Muscle layer of duodenum (tissue), 2 donors: ENCODE results near the gene XAB2.
"Not testable (repeated sequence)": the region's sequence is repeated elsewhere in the genome, so short reads cannot be mapped to it uniquely, and the experiment has no call there.

Experiments
- H3K27ac ChIP-seq: one replicate; pipeline ENCODE4 v1.7.0; 2013; ENCODE audit warnings: mild to moderate bottlenecking, low read length
- H3K27me3 ChIP-seq: one replicate; pipeline ENCODE4 v1.7.0; 2013; ENCODE audit warnings: low read depth, mild to moderate bottlenecking, control low read depth, low read length
- H3K36me3 ChIP-seq, 2 donors: one replicate each; pipeline ENCODE4 v1.7.0; 2013; ENCODE audit warnings: low read length in 2 of 2, control low read depth in 1 of 2, mild to moderate bottlenecking in 1 of 2; ENCODE audit not compliant: insufficient read depth in 2 of 2, control insufficient read depth in 1 of 2
- H3K4me1 ChIP-seq, 2 donors: one replicate each; pipeline ENCODE4 v1.7.0; 2013; ENCODE audit warnings: low read length in 2 of 2, mild to moderate bottlenecking in 2 of 2, control low read depth in 1 of 2, moderate library complexity in 1 of 2; ENCODE audit not compliant: insufficient read depth in 2 of 2, control insufficient read depth in 1 of 2
- H3K4me3 ChIP-seq, 2 donors: one replicate each; pipeline ENCODE4 v1.7.0; 2013; ENCODE audit warnings: low read length in 2 of 2, low read depth in 1 of 2, mild to moderate bottlenecking in 1 of 2
- H3K9me3 ChIP-seq, 2 donors: one replicate each; pipeline ENCODE4 v1.7.0; 2013; ENCODE audit warnings: low read length in 2 of 2, control low read depth in 1 of 2, mild to moderate bottlenecking in 1 of 2; ENCODE audit not compliant: control insufficient read depth in 1 of 2
- donor health status: healthy.

The XAB2 gene

DNA sequence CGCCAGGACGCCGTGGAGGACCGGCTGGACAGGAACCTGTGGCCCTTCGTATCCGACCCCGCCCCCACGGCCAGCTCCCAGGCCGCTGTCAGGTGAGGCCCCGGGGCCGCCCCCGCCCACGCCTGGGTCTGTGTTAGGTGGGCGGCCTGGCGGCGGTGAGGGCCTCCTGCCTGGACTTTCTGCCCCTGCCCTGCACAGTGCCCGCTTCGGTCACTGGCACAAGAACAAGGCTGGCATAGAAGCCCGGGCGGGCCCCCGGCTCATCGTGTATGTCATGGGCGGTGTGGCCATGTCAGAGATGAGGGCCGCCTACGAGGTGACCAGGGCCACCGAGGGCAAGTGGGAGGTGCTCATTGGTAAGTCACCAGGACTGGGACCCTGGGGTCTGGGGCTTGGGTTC, 17.8 kb upstream of the XAB2 start:
- no peaks in the 10 kb centered on the region for H3K4me1 ChIP-seq
- no peaks in the 10 kb centered on the region for H3K36me3 ChIP-seq
- H3K27ac ChIP-seq: no peak overlapping the region
- H3K4me3 ChIP-seq: no peak overlapping the region
- peaks cover 4% of the 10 kb centered on the region for H3K27me3 ChIP-seq
- no peaks in the 10 kb centered on the region for H3K9me3 ChIP-seq

DNA sequence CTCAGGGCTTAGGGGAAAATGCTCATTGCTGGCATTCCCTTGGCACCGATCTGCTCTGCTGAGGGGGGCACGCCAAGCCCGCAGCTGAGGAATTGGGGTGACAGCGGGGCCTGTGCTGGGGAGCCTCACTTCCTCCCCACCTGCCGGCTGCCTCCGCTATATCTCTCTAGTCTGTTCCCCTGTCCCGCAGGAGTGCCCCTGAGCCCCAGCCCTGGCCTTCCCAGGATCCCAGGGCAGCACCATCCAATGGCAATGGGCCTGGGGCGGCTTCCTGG, 17.0 kb upstream of the XAB2 start:
- H3K36me3 ChIP-seq: no peaks in the 10 kb centered on the region

GRCh38 chr19:7645656-7646425, 16.5 kb upstream of the XAB2 start:
- H3K36me3 ChIP-seq: no peaks in the 10 kb centered on the region
- no peaks in the 10 kb centered on the region for H3K9me3 ChIP-seq
- H3K4me1 ChIP-seq: no peaks in the 10 kb centered on the region
- peaks cover 4% of the 10 kb centered on the region for H3K27me3 ChIP-seq
- H3K4me3 ChIP-seq: no peak overlapping the region
- no peak overlapping the region for H3K27ac ChIP-seq

More for the DNA sequence above, 17.0 kb upstream of the XAB2 start:
- Histone ChIP-seq H3K9me3 (no peaks in the 10 kb centered on the region), H3K4me1 (no peaks in the 10 kb centered on the region), H3K27ac (no peak overlapping the region), H3K27me3 (peaks cover 4% of the 10 kb centered on the region), H3K4me3 (no peak overlapping the region)

DNA sequence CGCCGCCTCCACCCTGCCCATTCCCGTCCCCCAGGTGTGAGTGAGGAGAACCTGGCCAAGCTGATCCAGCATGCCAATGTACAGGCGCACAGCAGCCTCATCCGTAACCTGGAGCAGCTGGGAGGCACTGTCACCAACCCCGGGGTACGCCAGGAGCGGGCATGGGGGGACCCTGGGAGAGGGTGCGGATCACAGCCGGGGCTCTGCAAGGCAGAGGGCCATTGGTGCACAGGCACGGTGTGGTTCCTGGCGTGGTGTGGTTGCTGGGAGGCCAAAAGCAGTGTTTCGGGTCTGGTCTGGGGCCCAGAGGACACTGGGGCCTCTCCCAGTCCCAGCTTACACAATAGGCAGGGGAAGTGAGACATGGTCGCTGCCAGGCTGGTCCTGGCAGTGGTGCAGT, 15.8 kb upstream of the XAB2 start:
- peaks cover 4% of the 10 kb centered on the region for H3K27me3 ChIP-seq
- no peak overlapping the region for H3K4me3 ChIP-seq
- H3K9me3 ChIP-seq: no peaks in the 10 kb centered on the region
- no peak overlapping the region for H3K27ac ChIP-seq
- H3K4me1 ChIP-seq: no peaks in the 10 kb centered on the region
- H3K36me3 ChIP-seq: no peaks in the 10 kb centered on the region

DNA sequence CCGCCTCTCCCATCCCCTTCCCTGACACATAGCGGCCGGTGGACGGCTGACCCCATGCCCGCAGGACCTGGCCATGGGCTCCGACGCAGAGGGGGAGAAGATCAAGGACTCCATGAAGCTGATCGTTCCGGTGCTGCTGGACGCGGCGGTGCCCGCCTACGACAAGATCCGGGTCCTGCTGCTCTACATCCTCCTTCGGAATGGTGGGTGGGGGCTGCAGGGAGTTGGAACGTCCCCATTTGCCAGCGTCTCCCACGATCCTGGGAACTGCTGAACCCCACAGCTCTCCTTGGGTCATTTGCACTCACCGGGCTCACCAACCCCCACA, 15.2 kb upstream of the XAB2 start:
- peaks cover 4% of the 10 kb centered on the region for H3K27me3 ChIP-seq
- H3K9me3 ChIP-seq: no peaks in the 10 kb centered on the region
- no peak overlapping the region for H3K4me3 ChIP-seq
- no peaks in the 10 kb centered on the region for H3K36me3 ChIP-seq
- H3K4me1 ChIP-seq: no peaks in the 10 kb centered on the region
- no peak overlapping the region for H3K27ac ChIP-seq

DNA sequence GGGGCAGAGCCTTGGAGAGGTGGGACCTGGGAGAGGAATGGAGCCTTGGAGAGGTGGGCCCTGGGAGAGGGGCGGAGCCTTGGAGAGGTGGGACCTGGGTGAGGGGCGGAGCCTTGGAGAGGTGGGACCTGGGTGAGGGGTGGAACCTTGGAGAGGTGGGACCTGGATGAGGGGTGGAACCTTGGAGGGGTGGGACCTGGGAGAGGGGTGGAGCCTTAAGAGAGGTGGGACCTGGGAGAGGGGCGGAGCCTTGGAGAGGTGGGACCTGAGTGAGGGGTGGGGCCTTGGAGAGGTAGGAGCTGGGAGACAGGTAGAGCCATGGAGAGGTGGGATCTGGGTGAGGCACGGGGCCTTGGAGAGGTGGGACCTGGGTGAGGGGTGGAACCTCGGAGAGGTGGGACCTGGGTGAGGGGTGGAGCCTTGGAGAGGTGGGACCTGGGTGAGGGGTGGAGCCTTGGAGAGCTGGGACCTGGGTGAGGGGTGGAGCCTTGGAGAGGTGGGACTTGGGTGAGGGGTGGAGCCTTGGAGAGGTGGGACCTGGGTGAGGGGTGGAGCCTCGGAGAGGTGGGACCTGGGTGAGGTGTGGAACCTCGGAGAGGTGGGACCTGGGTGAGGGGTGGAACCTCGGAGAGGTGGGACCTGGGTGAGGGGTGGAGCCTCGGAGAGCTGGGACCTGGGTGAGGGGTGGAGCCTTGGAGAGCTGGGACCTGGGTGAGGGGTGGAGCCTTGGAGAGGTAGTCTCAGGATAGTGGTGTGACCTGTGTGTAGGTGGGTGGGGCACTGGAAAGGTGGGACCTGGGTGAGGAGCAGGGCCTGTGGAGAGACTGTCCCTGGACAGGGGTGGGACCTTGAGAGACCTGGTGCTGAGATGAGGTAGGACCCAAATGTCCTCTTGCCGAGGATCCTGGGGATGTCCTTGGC, 14.5 kb upstream of the XAB2 start:
- not testable (repeated sequence) for H3K36me3 ChIP-seq, H3K27me3 ChIP-seq, H3K9me3 ChIP-seq, H3K27ac ChIP-seq, H3K4me3 ChIP-seq, H3K4me1 ChIP-seq

- Histone ChIP-seq H3K4me1 (no peaks in the 10 kb centered on the region), H3K27me3 (peaks cover 4% of the 10 kb centered on the region), H3K27ac (no peak overlapping the region), H3K36me3 (no peaks in the 10 kb centered on the region), H3K4me3 (no peak overlapping the region), H3K9me3 (no peaks in the 10 kb centered on the region)
These were observed 13.7 kb upstream of the XAB2 start for GRCh38 chr19:7643031-7643415.

DNA sequence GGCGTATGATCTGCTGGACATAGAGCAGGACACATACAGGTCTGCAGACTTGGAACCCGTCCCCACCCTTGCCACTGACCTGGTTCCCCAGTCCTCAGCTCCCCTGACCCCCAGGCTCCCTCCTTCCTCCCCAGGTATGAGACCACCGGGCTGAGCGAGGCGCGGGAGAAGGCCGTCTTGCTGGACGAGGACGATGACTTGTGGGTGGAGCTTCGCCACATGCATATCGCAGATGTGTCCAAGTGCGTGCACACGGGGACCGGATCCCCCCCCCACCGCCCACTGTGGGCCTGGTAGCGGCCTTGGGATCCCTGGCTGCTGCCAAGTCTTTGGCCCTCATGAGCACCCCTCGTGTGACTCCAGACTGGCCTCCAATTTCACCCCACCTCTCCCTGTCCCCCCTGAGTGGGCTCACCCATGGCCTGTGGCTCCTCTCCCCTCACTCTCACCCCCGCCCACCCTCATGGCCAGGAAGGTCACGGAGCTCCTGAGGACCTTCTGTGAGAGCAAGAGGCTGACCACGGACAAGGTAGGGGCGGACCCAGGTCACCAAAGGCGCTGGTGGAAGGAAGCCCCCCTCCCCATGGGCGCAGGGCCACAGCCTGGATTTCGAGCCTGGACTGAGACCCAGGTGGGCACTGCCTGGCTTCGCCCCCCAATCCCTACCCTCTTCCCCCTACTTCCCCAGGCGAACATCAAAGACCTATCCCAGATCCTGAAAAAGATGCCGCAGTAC, 13.1 kb upstream of the XAB2 start:
- Histone ChIP-seq H3K4me1 (no peaks in the 10 kb centered on the region), H3K36me3 (no peaks in the 10 kb centered on the region), H3K4me3 (no peak overlapping the region), H3K27me3 (peaks cover 4% of the 10 kb centered on the region), H3K9me3 (no peaks in the 10 kb centered on the region), H3K27ac (no peak overlapping the region)

DNA sequence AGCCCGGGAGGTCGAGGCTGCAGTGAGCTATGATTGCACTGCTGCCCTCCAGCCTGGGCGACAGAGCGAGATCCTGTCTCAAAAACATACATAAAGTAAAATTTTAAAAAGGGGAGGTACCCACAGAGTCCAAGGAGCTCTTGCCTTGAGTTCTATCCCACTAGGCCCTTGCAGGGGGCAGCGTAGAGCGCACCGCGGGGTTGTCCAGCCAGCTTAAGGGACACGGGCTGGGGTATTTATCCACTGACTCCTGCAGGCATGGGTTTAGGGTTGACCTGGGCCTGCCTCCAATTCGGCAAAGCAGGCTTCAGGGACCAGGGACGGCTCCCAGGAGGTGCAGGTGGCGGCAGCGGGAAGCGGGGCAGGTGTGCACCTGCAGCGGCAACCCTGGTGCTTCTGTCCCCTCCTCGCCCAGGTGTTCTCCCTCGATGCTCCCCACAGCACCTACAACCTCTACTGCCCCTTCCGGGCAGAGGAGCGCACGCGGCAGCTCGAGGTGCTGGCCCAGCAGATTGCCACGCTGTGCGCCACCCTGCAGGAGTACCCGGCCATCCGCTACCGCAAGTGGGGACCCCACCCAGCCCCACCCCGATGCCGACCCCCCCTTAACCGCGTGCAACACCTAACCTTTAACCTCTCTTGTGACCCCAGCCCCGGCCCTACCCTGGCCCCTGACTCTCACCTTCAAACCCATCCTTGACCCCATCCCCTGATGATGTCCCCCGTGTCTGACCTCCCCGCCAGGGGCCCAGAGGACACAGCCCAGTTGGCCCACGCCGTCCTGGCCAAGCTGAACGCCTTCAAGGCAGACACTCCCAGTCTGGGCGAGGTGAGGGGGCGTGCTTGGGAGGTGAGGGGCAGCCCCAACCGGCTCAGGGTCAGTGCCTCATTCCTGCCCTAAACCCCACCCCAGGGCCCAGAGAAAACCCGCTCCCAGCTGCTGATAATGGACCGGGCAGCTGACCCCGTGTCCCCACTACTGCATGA, 12.2 kb upstream of the XAB2 start:
- Histone ChIP-seq H3K27me3 (peaks cover 4% of the 10 kb centered on the region), H3K4me1 (peaks cover 0 to 4% of the 10 kb centered on the region in 2 donors), H3K9me3 (no peaks in the 10 kb centered on the region), H3K4me3 (no peak overlapping the region), H3K36me3 (no peaks in the 10 kb centered on the region), H3K27ac (no peak overlapping the region)

DNA sequence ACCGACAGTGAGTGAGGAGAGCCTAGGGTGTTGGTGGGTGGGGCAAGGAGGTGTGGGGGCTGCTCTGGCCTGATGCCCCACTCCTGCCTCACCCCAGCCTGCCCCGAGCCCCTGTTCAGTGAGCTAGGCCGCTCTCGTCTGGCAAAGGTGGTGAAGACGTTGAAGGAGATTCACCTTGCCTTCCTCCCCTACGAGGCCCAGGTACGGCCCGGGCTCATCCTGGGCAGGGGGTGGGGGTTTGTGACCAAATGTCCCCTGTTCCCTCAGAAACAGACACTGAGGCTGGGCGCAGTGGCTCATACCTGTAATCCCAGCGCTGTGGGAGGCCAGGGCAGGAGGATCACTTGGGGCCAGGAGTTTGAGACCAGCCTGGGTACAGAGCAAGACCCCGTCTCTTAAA, 11.5 kb upstream of the XAB2 start:
- H3K4me1 ChIP-seq: peaks cover 0 to 4% of the 10 kb centered on the region in 2 donors
- peaks cover 4% of the 10 kb centered on the region for H3K27me3 ChIP-seq

More for the DNA sequence above, 11.5 kb upstream of the XAB2 start:
- Histone ChIP-seq H3K27ac (no peak overlapping the region), H3K4me3 (no peak overlapping the region), H3K9me3 (no peaks in the 10 kb centered on the region), H3K36me3 (no peaks in the 10 kb centered on the region)
